Measurements from ENCODE around the gene IFT74.

IFT74 gene

DNA sequence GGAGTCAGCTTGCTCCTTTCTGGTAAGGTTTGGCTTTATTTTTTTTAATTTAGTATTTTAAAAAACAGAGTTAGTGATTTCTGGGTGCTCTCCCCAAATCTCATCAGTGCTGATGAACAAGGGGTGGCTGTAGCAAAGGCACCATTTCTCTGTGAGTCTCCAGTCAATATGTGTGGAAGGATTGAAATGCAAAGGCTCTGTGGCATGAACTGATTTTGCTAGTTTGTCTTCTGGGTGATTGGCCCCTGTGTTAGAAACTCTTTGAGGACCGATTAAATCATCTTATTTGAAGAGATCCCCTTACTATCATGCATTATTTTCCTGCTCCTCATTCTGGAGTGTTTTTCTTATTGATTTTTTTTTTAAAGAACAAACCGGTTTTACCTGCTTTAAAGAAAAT, 153.4 kb downstream of the IFT74 start:
- in situ Hi-C loops (cut with HindIII; ENCODE audit: low pct_ligation_motif_present, low pct_unique_long_range_greater_than_20kb, low sequenced_read_pairs), result no loop called here
- no peak for DNase-seq

DNA sequence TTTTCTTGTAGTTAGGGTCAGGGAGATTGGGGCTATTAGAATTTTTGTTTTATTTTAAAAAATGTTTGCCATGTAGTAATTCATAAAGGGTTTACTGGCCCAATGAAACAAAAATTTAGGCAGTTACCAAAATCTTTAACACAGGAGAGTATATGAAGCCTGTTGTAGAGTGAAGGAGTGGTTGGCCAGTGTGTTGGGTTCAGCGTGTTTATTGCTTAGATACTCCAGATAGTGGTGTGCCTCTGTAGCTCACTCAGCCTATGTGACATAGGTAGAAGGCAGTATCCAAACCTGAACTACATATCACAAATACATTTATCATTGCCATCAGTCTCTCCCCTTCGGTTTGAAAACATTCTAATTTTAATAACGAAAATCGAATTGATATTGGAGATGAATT, 154.0 kb downstream of the IFT74 start:
- in situ Hi-C loops (cut with HindIII; ENCODE audit: low pct_ligation_motif_present, low pct_unique_long_range_greater_than_20kb, low sequenced_read_pairs), result no loop called here
- no peak for DNase-seq

DNA sequence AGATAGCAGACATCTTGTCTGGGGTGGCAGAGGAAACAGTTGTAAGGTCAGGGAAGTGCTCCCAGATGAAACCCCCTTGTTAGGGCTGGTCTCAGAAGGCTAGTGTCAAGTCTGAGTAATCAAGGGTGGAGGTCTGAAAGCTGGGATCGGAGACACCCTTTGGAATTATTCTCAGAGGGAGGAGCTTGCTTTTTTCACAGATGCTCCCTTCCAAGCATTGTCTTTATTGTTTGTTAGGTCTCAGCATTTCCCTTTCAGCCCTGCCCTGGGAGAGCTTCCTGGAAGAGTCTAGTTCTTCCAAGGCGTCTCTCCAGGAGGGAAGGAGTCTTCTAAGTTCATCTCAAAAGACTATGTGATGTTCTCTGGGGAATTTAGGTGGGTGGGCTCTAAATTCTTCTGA, 156.0 kb downstream of the IFT74 start:
- in situ Hi-C loops (cut with HindIII; ENCODE audit: low pct_ligation_motif_present, low pct_unique_long_range_greater_than_20kb, low sequenced_read_pairs), result no loop called here
- DNase-seq, result no peak
